Activated CD4-positive, alpha-beta T cell treated with anti-CD3 and anti-CD28 coated beads for 48 hours (primary cell): ENCODE results near the gene C9orf40.

Source experiments
- DNase-seq: peaks from one replicate; pipeline ENCODE4 v3.0.0-alpha.2; 2020

The C9orf40 gene

GRCh38 chr9:74935008-74935407, 17.7 kb downstream of the C9orf40 start:
- DNase-seq: no peak

- DNase-seq: no peak
These were observed 31.0 kb downstream of the C9orf40 start for GRCh38 chr9:74921737-74922136.

DNA sequence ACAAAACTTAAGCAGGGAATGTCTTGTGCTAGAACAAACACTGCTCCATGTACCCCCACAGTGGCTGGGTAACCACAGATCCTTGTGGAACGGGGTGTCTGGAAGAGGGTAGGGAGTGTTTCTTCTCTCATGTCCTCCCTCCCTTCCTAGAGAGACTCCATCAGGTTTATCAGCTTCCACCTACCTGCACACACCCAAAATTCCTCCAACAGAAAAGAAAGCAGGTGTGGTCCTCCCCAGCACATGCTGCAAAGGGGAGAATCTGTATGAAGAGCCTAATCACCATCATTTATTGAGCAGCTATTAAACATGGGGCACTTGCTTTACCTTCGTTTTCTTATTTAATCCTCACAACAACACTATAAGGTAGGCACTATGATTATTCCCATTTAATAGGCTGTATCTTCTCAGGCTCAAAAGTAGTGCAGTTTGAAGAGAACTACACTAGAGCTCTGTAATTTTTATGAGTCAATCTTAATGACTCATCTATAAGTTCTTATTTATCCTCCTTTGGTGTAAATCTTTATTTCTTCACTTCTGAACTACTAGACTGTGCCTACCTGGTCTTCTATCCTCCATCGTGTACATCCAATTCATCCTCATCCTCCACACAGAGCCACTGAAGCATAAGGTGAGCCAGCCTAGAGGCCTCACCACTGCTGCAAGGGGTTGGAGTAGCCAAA, 31.6 kb downstream of the C9orf40 start:
- no peak for DNase-seq

- DNase-seq: no peak
These were observed 42.7 kb downstream of the C9orf40 start for GRCh38 chr9:74910036-74910435.

- DNase-seq: no peak
These were observed 44.0 kb downstream of the C9orf40 start for GRCh38 chr9:74908665-74909064.

DNA sequence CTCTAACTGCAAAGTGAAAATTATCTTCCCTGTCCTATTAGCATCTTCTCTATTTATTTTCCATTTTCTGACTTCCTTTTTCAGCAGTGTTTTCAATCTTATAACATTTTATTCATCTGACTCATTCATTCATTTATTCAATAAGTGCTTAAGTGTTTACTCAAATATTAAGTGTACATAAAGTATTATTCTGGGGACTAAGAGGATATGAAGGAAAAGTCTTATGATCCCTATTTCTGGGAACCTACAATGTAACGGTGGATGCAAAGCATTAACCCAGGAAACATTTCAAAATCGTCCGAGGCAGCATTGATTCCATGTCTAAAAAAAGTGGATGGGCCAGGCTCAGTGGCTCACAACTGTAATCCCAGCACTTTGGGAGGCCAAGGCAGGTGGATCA, 45.6 kb downstream of the C9orf40 start:
- DNase-seq: no peak

GRCh38 chr9:74901001-74901400, 51.7 kb downstream of the C9orf40 start:
- DNase-seq: no peak
